OCI-LY3 (cell line): ENCODE measurements around the gene ATG10.

ENCODE experiments used
- H2AFZ ChIP-seq: fragments of 200-600, 300-600 bp; shearing (Covaris generic); 2 replicates; pipeline ENCODE4 v1.6.0; 2014; ENCODE audit warnings: antibody characterized with exemption, low read depth, low read length
- H3K27ac ChIP-seq: fragments of 200-600, 300-600 bp; sonication (generic); 2 replicates; pipeline ENCODE4 v1.5.1; 2014; ENCODE audit warnings: mild to moderate bottlenecking, low read length, moderate library complexity, mixed read lengths
- H3K27me3 ChIP-seq: fragments of 200-600, 300-600 bp; sonication (generic); 2 replicates; pipeline ENCODE4 v1.6.1; 2014; ENCODE audit warnings: low read depth, low read length, mixed read lengths
- H3K36me3 ChIP-seq: fragments of 200-600, 300-600 bp; sonication (generic); replicated peaks from 2 replicates; pipeline ENCODE3; 2014; ENCODE audit warnings: low read depth, low read length, mixed read lengths
- H3K4me1 ChIP-seq: fragments of 300-600, 200-600 bp; sonication (generic); 2 replicates; pipeline ENCODE4 v1.6.1; 2014; ENCODE audit warnings: low read length, mixed read lengths
- H3K4me2 ChIP-seq: fragments of 200-600, 300-600 bp; sonication (generic); 2 replicates; pipeline ENCODE4 v1.6.1; 2014; ENCODE audit warnings: low read length, mixed read lengths
- H3K4me3 ChIP-seq: fragments of 300-600, 200-600 bp; sonication (generic); 2 replicates; pipeline ENCODE4 v1.5.1; 2014; ENCODE audit warnings: antibody characterized with exemption, mild to moderate bottlenecking, low read length, moderate library complexity
- H3K79me2 ChIP-seq: fragments of 300-600, 200-600 bp; shearing (Covaris generic); 2 replicates; pipeline ENCODE4 v1.6.1; 2014; ENCODE audit warnings: mild to moderate bottlenecking, low read length, mixed read lengths
- H3K9ac ChIP-seq: fragments of 300-600, 200-600 bp; shearing (Covaris generic); 2 replicates; pipeline ENCODE4 v1.6.0; 2014; ENCODE audit warnings: mild to moderate bottlenecking, low read length, moderate library complexity
- H3K9me3 ChIP-seq: fragments of 200-600, 300-600 bp; shearing (Covaris generic); 2 replicates; pipeline ENCODE4 v1.6.1; 2014; ENCODE audit warnings: low read length, mixed read lengths; ENCODE audit not compliant: insufficient read depth
- H4K20me1 ChIP-seq: fragments of 200-600, 300-600 bp; sonication (generic); 2 replicates; pipeline ENCODE4 v1.6.1; 2016; ENCODE audit warnings: low read length, mixed read lengths; ENCODE audit not compliant: insufficient read depth
- EZH2phosphoT487 ChIP-seq: fragments of 200-600 bp; shearing (Covaris generic); IDR thresholded peaks from 2 replicates; pipeline ENCODE4 v1.6.1; 2018; ENCODE audit warnings: antibody characterized with exemption, mixed run types, low read depth
- TF ChIP-seq, protein P1 (sequence below): fragments of 200-600, 300-600 bp; sonication (generic); IDR thresholded peaks from 2 replicates; pipeline ENCODE4 v1.5.1; 2014; ENCODE audit warnings: antibody characterized with exemption, low read length, low read depth

ATG10 gene

DNA sequence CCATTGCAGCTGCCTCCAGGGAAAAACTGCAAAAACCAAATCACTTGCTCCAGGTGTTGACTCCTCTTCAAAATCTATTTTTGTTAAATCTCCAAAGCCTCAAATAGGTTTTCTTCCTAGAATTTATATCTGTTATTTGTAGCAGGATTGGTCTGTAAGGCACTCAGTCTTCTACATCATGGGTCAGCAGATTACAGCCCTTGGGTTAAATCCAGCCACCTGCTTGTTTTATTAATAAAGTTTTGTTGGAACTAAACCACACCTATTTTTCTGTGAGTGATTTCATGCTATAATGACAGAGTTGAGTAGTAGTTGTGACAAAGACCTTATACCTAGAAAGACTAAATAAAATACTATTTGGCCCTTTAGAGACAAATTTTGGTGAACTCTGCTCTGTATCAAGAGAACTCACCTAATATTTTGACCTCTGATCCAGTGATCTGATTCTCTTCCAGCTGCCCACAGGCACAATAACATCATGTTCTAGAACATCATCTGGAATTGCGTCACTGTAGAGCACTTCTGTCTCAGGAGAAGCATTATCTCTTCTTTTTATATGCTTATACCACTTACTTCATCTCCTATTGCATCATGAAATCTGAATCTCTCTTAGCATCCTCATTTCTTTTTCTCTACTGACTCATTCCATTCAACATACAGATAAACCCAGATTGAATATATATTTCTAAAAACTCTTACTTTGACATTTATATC is 176.2 kb downstream of the ATG10 start:
- Histone ChIP-seq H3K4me3 (no peak overlapping the region), H3K27me3 (no peaks in the 10 kb centered on the region), H3K4me1 (no peaks in the 10 kb centered on the region), H2AFZ (no peak overlapping the region), H3K27ac (no peak overlapping the region), H3K9me3 (no peaks in the 10 kb centered on the region), H4K20me1 (no peaks in the 10 kb centered on the region), H3K4me2 (no peak overlapping the region), H3K36me3 (no peaks in the 10 kb centered on the region), H3K79me2 (no peaks in the 10 kb centered on the region), H3K9ac (no peak overlapping the region)
- TF ChIP-seq, protein P1, sequence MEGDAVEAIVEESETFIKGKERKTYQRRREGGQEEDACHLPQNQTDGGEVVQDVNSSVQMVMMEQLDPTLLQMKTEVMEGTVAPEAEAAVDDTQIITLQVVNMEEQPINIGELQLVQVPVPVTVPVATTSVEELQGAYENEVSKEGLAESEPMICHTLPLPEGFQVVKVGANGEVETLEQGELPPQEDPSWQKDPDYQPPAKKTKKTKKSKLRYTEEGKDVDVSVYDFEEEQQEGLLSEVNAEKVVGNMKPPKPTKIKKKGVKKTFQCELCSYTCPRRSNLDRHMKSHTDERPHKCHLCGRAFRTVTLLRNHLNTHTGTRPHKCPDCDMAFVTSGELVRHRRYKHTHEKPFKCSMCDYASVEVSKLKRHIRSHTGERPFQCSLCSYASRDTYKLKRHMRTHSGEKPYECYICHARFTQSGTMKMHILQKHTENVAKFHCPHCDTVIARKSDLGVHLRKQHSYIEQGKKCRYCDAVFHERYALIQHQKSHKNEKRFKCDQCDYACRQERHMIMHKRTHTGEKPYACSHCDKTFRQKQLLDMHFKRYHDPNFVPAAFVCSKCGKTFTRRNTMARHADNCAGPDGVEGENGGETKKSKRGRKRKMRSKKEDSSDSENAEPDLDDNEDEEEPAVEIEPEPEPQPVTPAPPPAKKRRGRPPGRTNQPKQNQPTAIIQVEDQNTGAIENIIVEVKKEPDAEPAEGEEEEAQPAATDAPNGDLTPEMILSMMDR = no peak
- TF ChIP-seq EZH2phosphoT487 = no peak

DNA sequence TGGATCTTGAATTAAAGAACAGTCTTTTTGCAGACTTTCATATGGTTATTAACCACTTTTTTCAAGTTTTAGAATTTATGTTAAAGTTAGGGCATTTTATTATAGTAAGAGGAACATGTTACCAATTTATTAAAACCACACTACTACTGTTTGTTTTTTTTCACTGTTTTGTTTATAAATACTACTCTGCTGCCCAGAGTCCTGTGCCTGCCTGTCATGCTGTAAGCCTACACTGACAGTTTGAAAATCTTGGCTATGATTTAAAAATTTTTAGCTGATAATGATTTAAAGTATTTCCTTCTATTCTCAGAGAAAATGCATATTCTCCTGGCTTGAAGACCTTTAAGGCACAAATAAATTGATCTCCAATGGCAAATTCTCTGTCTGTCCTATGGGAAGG is 177.6 kb downstream of the ATG10 start:
- H3K9me3 ChIP-seq = no peaks in the 10 kb centered on the region
- H3K79me2 ChIP-seq = no peaks in the 10 kb centered on the region
- no peaks in the 10 kb centered on the region for H3K4me1 ChIP-seq
- no peak overlapping the region for H3K4me3 ChIP-seq
- H3K9ac ChIP-seq = no peak overlapping the region
- H3K4me2 ChIP-seq = no peak overlapping the region
- H4K20me1 ChIP-seq = no peaks in the 10 kb centered on the region
- TF ChIP-seq EZH2phosphoT487 = no peak
- TF ChIP-seq, protein P1 = no peak
- H3K27ac ChIP-seq = no peak overlapping the region
- no peaks in the 10 kb centered on the region for H3K36me3 ChIP-seq
- no peak overlapping the region for H2AFZ ChIP-seq
- H3K27me3 ChIP-seq = no peaks in the 10 kb centered on the region

DNA sequence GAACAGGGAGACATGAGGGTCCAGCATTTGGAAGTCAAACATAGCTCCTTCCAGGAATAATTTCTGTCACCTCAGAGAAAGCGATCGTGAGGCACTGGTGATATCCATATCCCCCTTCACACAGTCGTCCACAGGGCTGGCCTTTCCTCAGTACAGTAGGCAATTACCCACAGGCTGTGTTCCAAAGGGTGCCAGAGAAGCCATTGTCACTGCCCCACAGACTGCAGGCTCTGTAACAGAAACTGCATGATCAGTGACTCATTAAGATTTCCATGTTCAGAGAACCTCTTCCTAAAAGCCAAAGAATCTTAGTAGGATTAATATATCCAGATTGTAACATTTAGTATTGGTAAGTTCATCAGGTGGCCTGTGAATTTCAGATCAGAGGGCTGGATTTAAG is 178.7 kb downstream of the ATG10 start:
- no peaks in the 10 kb centered on the region for H3K79me2 ChIP-seq
- H3K4me3 ChIP-seq = no peak overlapping the region
- H3K36me3 ChIP-seq = no peaks in the 10 kb centered on the region
- TF ChIP-seq, protein P1 = no peak
- no peak for TF ChIP-seq EZH2phosphoT487
- no peak overlapping the region for H3K27ac ChIP-seq
- H3K9ac ChIP-seq = no peak overlapping the region
- H4K20me1 ChIP-seq = no peaks in the 10 kb centered on the region
- no peaks in the 10 kb centered on the region for H3K4me1 ChIP-seq
- H3K27me3 ChIP-seq = no peaks in the 10 kb centered on the region
- no peak overlapping the region for H3K4me2 ChIP-seq
- no peaks in the 10 kb centered on the region for H3K9me3 ChIP-seq
- H2AFZ ChIP-seq = no peak overlapping the region

DNA sequence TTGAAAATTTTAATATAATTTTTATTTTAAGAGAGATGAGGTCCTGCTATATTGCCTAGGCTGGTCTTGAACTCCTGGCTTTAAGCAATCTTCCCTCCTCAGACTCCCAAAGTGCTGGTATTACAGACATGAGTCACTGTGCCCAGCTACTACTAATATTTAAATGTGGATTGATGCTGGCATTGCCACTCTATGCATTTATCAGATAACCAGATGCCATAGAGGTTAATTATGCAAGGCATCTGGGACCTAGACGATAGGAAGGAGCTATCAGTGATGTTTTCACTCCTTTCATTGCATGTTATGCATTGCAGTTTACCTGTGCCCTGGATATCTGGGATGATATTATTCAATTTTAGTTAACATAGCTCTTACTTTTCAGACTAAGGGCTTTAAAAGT is 179.4 kb downstream of the ATG10 start:
- no peaks in the 10 kb centered on the region for H3K36me3 ChIP-seq

More for the DNA sequence above, 179.4 kb downstream of the ATG10 start:
- no peaks in the 10 kb centered on the region for H3K9me3 ChIP-seq
- no peak overlapping the region for H3K4me3 ChIP-seq
- no peak overlapping the region for H3K4me2 ChIP-seq
- H3K27me3 ChIP-seq = no peaks in the 10 kb centered on the region
- H4K20me1 ChIP-seq = no peaks in the 10 kb centered on the region
- no peak overlapping the region for H3K27ac ChIP-seq
- no peak overlapping the region for H3K9ac ChIP-seq
- TF ChIP-seq, protein P1 = no peak
- no peak for TF ChIP-seq EZH2phosphoT487
- H3K4me1 ChIP-seq = no peaks in the 10 kb centered on the region
- H2AFZ ChIP-seq = no peak overlapping the region
- no peaks in the 10 kb centered on the region for H3K79me2 ChIP-seq
